NCI-H2227 (cell line): Measurements from ENCODE around the gene SLC39A5.

ENCODE experiments used
- DNase-seq: peaks from one replicate; lab custom pipeline; 2025; ENCODE audit not compliant: unreplicated experiment; lab: John Stamatoyannopoulos, UW

SLC39A5 gene

DNA sequence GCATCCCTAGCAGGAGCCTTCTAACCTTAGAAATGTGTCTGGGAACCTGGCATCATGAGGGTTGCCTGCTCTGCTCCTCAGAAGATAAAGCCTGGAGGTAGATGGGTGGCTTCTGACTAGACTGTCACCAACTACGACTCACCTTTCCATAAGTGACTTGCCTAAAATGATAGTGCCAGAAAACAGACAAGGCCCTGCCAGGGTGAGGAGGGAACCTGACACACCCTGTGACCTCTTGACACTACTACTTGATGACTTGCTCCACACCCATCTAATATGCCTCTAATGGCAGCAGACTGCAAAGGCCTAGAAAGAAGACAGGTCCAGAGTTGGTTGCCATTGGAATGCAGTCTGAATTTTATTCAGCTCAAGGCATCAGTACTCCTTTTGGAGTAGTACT, 17.5 kb upstream of the SLC39A5 start:
- no peak for DNase-seq

DNA sequence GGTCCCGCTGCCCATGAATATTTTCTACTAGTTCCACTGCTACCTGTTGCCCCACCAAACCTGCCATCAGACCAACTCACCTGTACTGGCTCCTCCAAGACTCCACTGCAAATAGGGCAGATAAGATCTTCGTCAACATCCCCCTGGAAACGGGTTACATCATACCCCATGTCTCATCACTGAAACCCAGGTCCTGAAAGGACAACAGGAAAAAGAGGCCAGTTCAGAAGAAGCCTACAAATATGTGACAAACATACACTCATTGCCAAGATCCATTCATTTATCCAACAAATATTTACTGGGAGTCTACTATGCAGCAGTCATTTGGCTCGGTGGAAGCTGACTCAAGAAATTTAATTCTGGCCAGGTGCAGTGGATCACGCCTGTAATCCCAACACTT, 16.0 kb upstream of the SLC39A5 start:
- DNase-seq, result no peak

DNA sequence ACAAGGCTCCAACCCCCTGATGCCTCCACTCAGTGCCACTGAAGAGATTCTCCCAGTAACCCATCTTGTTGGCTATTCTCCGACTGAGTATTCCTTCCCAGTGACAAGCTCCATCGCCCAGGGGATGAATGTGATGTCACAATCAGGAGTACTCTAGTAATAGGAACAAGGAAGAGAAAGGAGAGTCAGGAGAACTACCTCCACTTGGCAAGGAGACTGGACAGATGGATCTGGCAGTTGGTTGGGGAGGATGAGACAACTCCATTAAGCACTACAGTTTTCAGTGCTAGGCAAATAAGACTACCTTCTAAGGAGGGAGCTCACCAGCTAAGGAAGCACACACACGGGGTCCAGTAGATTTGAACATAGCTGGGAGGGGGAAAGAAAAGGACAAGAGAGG, 13.4 kb upstream of the SLC39A5 start:
- no peak for DNase-seq

- DNase-seq, result no peak
Measured at GRCh38 chr12:56219840-56220239, 10.0 kb upstream of the SLC39A5 start.

DNA sequence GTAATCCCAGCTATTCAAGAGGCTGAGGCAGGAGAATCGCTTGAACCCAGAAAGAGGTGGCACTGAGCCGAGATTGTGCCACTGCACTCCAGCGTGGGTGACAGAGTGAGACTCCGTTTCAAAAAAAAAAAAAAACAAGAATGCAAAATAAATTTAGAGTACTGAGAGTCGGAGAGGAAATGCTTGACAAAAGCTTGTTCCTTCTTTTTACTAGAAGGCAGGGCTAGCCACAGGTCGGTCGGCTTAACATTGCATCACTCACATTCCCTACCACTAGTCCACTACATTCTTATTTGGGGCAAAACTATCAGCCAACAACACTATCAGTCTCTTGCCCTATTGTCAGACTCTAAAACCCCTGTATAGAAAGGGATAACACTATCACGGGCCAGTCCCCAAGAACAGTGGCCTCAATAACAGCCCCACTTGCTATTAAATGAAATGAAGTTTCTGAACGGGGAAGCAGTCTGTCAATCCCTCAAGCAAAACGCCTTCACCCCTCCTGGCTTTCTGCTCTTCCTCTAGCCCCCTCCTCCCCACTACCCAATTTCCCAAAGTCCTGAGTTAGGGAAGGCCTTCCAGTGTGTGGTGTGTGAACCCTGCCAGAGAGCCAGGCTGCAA, 9.1 kb upstream of the SLC39A5 start:
- DNase-seq, result no peak

DNA sequence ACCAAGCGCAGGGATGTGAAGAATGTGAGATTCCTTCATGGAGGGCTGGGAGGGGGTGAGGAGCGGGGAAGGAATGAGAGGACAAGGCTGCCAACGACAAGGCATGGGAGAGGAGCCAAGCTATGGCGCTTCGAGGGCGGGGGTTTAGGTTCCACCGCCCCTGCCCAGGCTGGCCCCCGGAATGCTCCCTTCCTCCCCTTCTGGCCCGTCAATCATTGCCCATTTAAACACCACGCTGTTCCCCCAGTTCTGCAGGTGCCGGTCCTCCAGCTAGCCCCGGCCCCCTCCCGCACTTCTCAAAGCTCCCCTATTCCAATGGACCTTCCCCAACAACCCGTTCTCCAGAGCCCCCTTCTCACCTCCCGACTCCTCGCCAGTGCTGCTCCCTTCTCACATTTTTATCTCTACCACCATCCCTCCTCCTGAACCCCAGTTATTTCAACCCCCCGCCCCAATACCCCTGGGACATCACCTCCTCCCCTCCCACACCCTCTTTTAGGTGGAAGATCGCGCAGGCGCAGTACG, 8.6 kb upstream of the SLC39A5 start:
- peak; percentile 34 for DNase-seq

GRCh38 chr12:56221757-56222530, 7.9 kb upstream of the SLC39A5 start, which contains the start of gene RNF41:
RNF41 (minus strand) TSS chr12:56221922; CDS start chr12:56214047, 7,875 bp downstream.
- peak; percentile 94 for DNase-seq

DNA sequence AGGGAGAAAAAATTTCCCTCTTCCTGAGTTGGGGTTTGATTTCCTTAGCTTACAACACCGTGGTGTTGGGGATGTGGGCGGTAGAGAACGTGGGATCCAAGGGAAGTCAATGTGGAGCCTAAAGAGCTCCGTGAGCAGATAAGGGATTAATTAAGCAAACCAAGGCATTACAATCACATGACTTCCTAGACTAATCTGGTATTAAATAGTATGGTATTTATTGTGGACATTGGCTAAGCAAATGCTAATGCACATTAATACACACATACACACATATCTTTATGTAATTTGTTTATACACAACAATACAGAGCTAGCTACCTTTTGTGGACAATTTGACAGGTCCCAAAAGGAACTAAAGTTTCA, 7.3 kb upstream of the SLC39A5 start:
- DNase-seq, result no peak

GRCh38 chr12:56223571-56224101, 6.2 kb upstream of the SLC39A5 start:
- DNase-seq, result no peak

GRCh38 chr12:56224102-56224701, 5.6 kb upstream of the SLC39A5 start, which contains the start of gene NABP2:
NABP2 (plus strand) TSS chr12:56224342; CDS start chr12:56224857, 515 bp downstream.
- peak; percentile 96 for DNase-seq

- no peak for DNase-seq
Measured at GRCh38 chr12:56224954-56225353, 4.9 kb upstream of the SLC39A5 start.

DNA sequence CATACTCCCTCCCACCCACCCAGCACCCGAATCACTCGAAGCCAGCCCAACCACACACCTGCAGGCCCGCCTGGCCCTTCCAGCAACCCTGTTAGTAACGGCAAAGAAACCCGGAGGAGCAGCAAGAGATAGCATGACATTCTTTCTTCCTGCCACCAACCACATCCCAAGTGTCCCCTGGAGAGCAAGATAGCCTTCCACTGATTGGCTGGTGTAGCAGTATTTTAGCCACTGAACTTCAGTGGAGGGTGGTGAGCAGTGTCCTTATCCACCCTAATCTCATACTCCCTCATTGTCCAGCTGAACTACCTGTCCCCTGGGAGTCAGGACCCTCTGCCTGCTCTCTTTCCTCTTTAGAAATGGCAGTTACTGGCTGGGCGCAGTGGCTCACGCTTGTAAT, 769 bp upstream of the SLC39A5 start:
- no peak for DNase-seq

- no peak for DNase-seq
Measured at GRCh38 chr12:56230432-56231183, 757 bp downstream of the SLC39A5 start.

- DNase-seq, result no peak
Measured at GRCh38 chr12:56231184-56231582, 1.3 kb downstream of the SLC39A5 start.

GRCh38 chr12:56234746-56235436, 5.0 kb downstream of the SLC39A5 start:
- no peak for DNase-seq

GRCh38 chr12:56236091-56236490, 6.2 kb downstream of the SLC39A5 start:
- no peak for DNase-seq

GRCh38 chr12:56236985-56237384, 7.1 kb downstream of the SLC39A5 start:
- DNase-seq, result no peak

DNA sequence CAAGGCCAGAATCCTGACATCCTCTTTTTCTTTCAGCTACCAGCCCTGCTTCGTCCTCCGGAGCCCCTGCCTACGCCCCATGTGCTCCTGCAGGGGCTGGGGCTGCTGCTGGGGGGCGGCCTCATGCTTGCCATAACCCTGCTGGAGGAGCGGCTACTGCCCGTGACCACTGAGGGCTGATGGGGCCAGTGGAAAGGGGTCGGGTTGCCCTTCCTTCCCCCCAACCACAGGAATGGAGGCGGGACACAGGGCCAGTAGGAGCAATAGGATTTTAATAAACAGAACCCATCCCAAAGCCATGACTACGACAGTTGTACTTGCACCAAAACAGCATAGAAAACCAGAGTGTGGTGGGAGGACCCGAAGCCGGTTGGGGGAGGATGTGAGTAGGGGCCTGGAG, 7.7 kb downstream of the SLC39A5 start:
- no peak for DNase-seq

DNA sequence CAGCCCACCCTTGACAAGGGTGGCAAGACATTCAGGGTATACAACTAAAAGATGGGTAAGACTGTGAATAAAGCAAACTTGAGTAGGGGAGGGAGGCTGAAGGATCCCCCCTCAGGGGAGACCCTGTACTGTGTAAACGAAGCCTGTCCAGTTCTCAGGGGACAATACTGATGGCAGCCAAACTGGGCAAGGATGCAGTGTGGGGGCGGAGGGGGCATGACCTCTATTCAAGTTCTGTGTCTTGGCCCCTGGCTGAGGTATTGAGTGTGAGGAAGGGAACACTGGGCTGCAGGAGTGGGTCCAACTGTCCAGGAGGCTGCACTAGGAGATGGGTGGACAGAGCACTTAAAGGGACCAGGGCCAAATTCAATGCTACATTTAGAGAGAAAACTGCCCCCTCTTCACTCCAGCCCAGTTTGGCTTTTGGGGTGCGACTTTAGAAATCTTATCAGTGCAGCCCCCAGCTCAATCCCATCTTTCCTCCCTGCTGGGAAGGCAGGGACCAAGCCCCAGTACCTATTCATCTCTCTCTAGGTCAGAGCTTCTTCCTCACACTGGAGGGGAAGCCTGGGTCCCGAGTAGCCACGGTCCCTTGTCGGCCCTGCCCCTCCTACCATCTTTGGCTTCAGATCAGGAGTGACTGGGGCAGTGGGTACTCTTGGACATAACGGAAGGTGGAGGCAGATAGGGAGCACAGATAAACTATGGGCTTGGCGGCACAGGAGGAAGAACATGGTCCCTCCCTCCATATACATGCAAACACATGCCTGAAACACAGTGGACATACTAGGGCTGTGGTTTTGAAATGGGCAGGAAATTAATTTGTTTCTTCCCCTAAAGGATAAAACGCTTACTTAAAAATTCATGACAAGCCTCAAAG, 11.8 kb downstream of the SLC39A5 start:
- no peak for DNase-seq
